ENCODE measurements around the gene GNAQ. TPM values are rescaled to one million over a fixed set of nuclear protein-coding genes. Genes with fewer than 3 reads are reported as not detected.
A peak's percentile ranks its signal among the peaks of the same experiment; 100 is the strongest.

GNAQ gene
- total RNA-seq, 2 donors from 2014 or later, result 15.8 to 22.1 TPM

DNA sequence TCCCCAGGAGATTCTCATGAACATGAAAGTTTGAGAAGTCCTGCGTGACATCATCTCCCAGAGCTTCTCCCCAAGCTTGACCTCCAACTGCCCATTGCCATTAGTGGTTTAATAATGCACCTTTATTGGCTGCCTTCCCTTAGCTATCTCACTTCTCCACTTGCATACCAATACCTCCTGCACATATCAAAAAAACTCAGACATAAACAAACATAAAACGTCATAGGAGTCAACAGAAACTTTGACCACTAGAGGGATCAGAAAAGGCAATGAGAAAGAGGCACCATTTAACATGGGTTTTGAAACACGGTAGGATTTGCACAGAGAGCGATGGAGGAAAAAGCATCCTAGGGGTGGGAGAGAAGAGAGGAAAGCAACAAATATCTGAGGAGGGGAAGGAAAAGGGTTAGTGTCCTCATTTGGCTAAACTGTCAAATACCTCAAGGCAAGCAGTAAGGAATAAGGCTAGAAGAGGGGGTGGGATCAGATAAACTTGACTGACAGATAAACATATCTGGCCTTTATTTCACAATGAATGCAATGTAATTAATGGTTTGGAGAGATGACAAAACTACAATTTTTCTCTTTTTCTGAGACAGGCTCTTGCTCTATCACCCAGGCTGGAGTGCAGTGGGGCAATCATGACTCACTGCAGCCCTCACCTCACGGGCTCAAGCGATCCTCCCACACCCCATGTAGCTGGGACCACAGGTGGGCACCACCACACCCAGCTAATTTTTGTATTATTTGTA, 27.0 kb downstream of the GNAQ start:
- peaks cover 51% of the 10 kb centered on the region for H3K4me1 ChIP-seq
- TF ChIP-seq, protein P1, sequence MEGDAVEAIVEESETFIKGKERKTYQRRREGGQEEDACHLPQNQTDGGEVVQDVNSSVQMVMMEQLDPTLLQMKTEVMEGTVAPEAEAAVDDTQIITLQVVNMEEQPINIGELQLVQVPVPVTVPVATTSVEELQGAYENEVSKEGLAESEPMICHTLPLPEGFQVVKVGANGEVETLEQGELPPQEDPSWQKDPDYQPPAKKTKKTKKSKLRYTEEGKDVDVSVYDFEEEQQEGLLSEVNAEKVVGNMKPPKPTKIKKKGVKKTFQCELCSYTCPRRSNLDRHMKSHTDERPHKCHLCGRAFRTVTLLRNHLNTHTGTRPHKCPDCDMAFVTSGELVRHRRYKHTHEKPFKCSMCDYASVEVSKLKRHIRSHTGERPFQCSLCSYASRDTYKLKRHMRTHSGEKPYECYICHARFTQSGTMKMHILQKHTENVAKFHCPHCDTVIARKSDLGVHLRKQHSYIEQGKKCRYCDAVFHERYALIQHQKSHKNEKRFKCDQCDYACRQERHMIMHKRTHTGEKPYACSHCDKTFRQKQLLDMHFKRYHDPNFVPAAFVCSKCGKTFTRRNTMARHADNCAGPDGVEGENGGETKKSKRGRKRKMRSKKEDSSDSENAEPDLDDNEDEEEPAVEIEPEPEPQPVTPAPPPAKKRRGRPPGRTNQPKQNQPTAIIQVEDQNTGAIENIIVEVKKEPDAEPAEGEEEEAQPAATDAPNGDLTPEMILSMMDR (IDR thresholded peaks at IDR 0.05), result peak in 6 of 7 experiments; percentile 32 to 90 (median 78)
- no peak for TF ChIP-seq POLR2A (IDR thresholded peaks at IDR 0.05)
- peak overlapping the region; percentile 16 to 54 (median 38) for H3K27ac ChIP-seq
- peak; percentile 96 for ATAC-seq
- intact Hi-C loops (cut with DNase I), result no loop called here
- H3K36me3 ChIP-seq (replicated peaks in 1 of 2; ENCODE audit: insufficient read depth in 1 of 2, low read depth in 2 of 2), result no peaks in the 10 kb centered on the region
- DNase-seq, result peak; percentile 25 to 54 (median 36)
- WGBS, 2 donors, result 39 to 46% methylated on average over 6 of the region's 6 CpGs
- no peaks in the 10 kb centered on the region for H3K9me3 ChIP-seq
- no peaks in the 10 kb centered on the region for H3K27me3 ChIP-seq
- H3K4me3 ChIP-seq, result no peak overlapping the region

GRCh38 chr9:78003730-78004129, 27.9 kb downstream of the GNAQ start:
- Histone ChIP-seq H3K9me3 (no peaks in the 10 kb centered on the region), H3K27me3 (no peaks in the 10 kb centered on the region), H3K27ac (peak overlapping the region in 1 of 4 donors; percentile 45), H3K36me3 (replicated peaks in 1 of 2; ENCODE audit: insufficient read depth in 1 of 2, low read depth in 2 of 2) (no peaks in the 10 kb centered on the region), H3K4me3 (no peak overlapping the region), H3K4me1 (peaks cover 49% of the 10 kb centered on the region)
- TF ChIP-seq POLR2A (IDR thresholded peaks at IDR 0.05), result no peak
- TF ChIP-seq, protein P1 (IDR thresholded peaks at IDR 0.05), result no peak
- intact Hi-C loops (cut with DNase I), result no loop called here
- no peak for DNase-seq
- ATAC-seq, result no peak
- 72 to 75% methylated on average over 4 of the region's 4 CpGs for WGBS, 2 donors

DNA sequence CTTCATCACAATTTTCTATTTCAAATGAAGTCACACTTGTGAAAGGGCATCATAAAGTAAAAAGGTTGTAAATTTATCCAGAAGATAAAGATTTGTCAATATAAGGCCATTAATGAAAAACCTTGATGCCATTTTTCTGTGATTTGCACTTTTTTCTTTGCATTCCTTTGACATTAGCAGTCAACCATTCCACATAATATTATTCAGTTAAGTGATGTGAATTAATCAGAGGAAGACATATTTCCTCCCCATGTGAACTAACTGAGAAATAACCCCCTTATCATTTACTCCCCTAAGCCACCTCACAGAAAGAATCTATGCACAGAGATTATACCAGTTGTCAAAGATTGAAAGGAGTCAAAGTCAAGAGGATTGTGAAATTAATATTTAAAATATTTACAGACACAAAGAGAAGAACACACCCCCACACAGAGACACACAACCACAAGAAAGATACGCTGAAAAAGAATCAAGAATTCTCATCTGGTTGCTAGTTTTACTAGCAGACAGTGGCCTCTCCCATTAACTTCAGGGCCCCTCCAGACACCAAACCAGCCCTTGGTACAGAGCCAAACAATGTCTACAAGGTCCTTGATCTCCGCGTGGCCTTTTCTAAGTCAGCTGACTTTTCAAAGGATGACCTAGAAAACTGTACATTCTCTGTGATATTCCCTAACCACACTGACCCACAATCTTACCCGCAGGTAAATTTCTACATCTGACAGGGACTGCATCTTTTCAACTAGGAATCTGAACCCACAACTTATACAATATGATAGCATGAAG, 29.5 kb downstream of the GNAQ start:
- no peak overlapping the region for H3K27ac ChIP-seq
- no peak overlapping the region for H3K4me3 ChIP-seq
- no peaks in the 10 kb centered on the region for H3K27me3 ChIP-seq
- no peak for ATAC-seq
- H3K9me3 ChIP-seq, result no peaks in the 10 kb centered on the region
- H3K4me1 ChIP-seq, result peaks cover 39% of the 10 kb centered on the region
- no peaks in the 10 kb centered on the region for H3K36me3 ChIP-seq (replicated peaks in 1 of 2; ENCODE audit: insufficient read depth in 1 of 2, low read depth in 2 of 2)
- WGBS, 2 donors, result 71% methylated on average over 4 of the region's 4 CpGs
- intact Hi-C loops (cut with DNase I), result no loop called here
- TF ChIP-seq, protein P1 (IDR thresholded peaks at IDR 0.05), result no peak
- no peak for TF ChIP-seq POLR2A (IDR thresholded peaks at IDR 0.05)
- DNase-seq, result no peak

DNA sequence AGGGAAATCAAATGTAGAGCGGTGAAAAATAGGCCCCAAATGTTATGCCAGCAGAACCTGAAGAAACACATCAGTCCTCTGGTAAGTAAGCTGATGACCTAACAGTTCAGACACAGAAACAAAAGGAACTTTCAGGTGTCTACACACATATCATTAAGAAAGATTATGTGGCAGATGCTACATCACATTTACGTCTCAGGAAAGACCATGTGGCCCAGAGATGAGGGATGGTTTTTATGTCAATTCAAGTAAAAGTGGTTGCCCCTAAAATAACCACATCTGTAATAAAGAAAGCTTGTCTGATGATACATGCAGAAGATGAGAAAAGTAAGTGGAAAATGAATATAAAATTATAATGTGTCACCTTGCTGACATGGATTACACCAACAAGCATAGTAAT, 31.4 kb downstream of the GNAQ start:
- ATAC-seq (no peak), DNase-seq (no peak)
- intact Hi-C loops (cut with DNase I), result no loop called here
- Histone ChIP-seq H3K27ac (no peak overlapping the region), H3K9me3 (no peaks in the 10 kb centered on the region), H3K27me3 (no peaks in the 10 kb centered on the region), H3K4me1 (peaks cover 38% of the 10 kb centered on the region), H3K4me3 (no peak overlapping the region), H3K36me3 (replicated peaks in 1 of 2; ENCODE audit: insufficient read depth in 1 of 2, low read depth in 2 of 2) (no peaks in the 10 kb centered on the region)
- no peak for TF ChIP-seq POLR2A (IDR thresholded peaks at IDR 0.05)
- TF ChIP-seq, protein P1 (IDR thresholded peaks at IDR 0.05), result no peak
- WGBS, 2 donors, result 87 to 95% methylated on average over 2 of the region's 2 CpGs

Measured in body of pancreas (tissue), 4 donors.